Measurements from ENCODE around the gene TACR1. TPM values are rescaled to one million over a fixed set of nuclear protein-coding genes. Genes with fewer than 3 reads are reported as not detected.

TACR1 gene
- total RNA-seq, 4 donors from 2014 or later, result 2.0 to 7.7 (median 5.0) TPM

GRCh38 chr2:75020476-75020875 lies 178.8 kb downstream of the TACR1 start:
- no peak for TF ChIP-seq CTCF (IDR thresholded peaks at IDR 0.05; ENCODE audit: low read depth)

GRCh38 chr2:75019790-75020189 lies 179.5 kb downstream of the TACR1 start:
- TF ChIP-seq CTCF (IDR thresholded peaks at IDR 0.05; ENCODE audit: low read depth), result no peak

- TF ChIP-seq CTCF (IDR thresholded peaks at IDR 0.05; ENCODE audit: low read depth), result no peak
These were observed 181.2 kb downstream of the TACR1 start for GRCh38 chr2:75018162-75018561.

- TF ChIP-seq CTCF (IDR thresholded peaks at IDR 0.05; ENCODE audit: low read depth), result no peak
These were observed 187.2 kb downstream of the TACR1 start for GRCh38 chr2:75012080-75012479.

GRCh38 chr2:75010571-75010970 lies 188.7 kb downstream of the TACR1 start:
- TF ChIP-seq CTCF (IDR thresholded peaks at IDR 0.05; ENCODE audit: low read depth), result no peak

- no peak for TF ChIP-seq CTCF (IDR thresholded peaks at IDR 0.05; ENCODE audit: low read depth)
These were observed 191.5 kb downstream of the TACR1 start for GRCh38 chr2:75007819-75008218.

GRCh38 chr2:75007061-75007460 lies 192.3 kb downstream of the TACR1 start:
- TF ChIP-seq CTCF (IDR thresholded peaks at IDR 0.05; ENCODE audit: low read depth), result no peak

Measured in subcutaneous adipose tissue (tissue), 4 donors.